COLO829 (cell line): ENCODE data around the gene FIGNL2.

ENCODE experiments used
- DNase-seq: peaks from one replicate; pipeline ENCODE4 v3.0.0; 2012; ENCODE audit warnings: low spot score

FIGNL2 gene, protein sequence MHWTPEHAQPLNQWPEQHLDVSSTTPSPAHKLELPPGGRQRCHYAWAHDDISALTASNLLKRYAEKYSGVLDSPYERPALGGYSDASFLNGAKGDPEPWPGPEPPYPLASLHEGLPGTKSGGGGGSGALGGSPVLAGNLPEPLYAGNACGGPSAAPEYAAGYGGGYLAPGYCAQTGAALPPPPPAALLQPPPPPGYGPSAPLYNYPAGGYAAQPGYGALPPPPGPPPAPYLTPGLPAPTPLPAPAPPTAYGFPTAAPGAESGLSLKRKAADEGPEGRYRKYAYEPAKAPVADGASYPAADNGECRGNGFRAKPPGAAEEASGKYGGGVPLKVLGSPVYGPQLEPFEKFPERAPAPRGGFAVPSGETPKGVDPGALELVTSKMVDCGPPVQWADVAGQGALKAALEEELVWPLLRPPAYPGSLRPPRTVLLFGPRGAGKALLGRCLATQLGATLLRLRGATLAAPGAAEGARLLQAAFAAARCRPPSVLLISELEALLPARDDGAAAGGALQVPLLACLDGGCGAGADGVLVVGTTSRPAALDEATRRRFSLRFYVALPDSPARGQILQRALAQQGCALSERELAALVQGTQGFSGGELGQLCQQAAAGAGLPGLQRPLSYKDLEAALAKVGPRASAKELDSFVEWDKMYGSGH

DNA sequence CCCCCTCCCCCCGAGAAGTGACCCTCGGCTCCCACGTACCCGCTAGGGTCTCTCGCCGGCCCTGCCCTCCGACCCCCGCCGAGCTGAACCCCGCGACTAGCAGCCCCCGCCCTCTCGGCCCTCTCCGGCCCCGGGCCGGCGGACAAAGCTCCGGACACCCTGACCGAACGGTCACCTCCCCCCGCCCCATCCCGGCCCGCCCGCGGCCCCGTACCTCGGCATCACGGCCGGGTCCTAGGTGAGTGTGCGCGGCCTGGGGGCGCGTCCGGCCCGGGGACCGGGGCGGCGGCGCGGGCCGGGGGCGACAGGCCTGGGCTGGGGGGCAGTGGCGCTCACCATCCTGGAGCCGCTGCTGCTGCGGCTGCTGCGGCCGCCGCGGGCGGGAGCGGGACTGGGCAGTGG lies at the start of gene FIGNL2:
Gene FIGNL2, minus strand, starts transcription at position 393 of the 402 bp plus-strand sequence. CDS start 26,305 bp downstream, outside the sequence.
- no peak for DNase-seq

DNA sequence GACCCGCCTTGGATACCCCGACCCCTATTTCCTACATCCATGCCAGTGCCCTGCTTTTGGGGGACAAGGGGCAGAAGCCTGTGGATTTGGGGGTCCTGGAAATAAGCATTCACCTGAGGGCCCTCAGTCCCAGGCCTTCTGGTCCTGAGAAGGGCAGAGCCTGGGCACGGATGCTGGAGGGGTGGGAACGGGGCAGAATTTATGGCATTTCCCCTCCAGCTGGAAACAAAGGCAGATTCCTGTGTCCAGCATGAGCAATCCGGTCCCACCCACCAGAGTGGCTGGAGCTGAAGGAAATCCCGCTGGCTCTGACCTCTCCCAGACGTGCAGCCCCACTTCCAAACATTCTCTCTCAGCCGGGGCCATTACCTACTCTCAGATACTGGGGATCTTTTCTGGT lies 48.7 kb upstream of the FIGNL2 start:
- DNase-seq, result no peak

DNA sequence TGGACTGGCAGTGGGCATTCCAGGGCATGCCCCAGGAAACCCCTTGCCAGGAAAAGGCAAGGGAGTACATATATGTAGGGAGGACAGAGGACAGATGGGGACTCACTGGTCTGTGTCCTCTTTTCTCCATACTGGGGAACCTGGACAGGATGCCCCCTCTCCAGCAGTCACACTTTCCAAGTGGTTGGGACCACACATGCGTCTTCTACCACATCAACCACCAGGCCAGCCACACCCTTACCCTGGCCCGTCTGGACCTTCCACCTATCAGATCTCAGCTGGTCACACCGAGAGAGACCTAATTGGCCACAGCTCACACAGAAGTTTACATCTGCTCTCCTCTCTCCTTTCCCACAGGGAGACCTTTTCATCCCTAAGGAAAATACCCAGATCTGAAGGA lies 47.7 kb upstream of the FIGNL2 start:
- no peak for DNase-seq

DNA sequence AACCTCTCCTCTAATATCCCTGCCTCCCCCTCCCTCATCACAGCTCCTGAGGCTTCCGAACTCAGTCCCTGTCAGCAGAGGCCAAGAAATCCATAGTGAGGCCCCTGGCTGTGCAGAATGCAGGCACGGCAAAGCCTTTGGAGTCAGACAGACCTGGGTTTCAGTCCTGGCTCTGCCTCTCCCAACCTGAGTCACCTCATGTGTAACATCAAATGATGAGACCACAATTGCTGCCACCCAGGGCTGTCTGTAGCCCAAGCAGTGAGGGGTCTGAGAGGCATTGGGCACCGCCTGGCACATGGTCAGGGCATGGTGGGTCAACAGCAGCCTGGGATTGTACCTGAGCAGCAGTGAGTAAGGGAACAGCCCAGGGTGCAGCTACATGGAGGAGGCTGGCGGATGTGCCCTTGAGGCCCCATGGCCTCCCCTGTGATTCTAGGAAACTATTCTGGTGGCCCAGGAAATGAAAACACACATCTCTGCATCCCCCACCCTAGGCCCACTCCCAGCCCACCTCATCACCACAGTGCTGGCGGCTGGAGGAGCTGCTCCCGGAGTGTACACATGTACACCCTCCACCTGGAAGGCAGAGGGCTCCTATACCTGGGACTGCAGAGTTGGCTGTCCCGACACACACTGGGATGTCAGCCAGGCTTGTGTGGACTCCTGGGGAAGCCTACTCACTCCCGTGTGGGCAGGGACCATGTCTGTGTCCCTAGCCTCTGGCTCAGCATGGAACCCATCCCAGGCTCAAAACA lies 47.0 kb upstream of the FIGNL2 start:
- DNase-seq, result no peak

DNA sequence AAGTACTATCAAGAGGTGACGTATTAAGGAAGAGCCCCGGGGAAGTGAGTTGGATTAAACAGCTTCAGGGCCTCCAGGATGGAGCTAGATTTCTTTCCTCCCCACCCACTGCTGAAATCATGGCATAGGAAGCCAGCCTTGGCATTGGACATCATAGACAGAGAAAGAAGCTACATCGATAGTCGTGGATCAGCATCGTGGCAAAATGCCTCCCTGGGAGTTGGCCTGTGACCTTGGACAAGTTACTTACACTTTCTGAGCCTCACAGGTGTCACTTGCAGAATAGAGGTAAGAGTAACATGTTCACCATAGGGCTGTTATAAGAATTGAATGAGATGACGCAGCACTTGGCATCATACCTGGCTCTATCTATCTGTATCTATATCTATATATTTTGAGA lies 45.3 kb upstream of the FIGNL2 start:
- DNase-seq, result no peak

DNA sequence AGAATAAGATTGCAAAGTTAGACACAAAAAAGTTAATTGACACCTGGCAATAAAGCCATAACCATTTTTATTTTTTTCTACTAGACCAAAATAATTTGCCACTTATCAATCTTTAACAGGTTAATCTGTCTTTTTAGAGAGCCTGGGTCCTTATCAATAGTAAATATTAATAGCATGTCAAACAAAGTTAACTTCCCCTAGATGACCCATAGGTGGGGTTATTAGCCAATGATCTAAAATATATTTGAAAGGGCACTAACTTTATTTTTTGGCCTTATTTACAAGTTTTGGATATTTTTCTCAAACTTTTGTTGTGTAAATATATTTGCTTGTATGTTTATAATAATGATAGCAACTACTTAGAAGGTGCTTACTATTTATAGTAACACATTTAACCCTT lies 43.3 kb upstream of the FIGNL2 start:
- no peak for DNase-seq

DNA sequence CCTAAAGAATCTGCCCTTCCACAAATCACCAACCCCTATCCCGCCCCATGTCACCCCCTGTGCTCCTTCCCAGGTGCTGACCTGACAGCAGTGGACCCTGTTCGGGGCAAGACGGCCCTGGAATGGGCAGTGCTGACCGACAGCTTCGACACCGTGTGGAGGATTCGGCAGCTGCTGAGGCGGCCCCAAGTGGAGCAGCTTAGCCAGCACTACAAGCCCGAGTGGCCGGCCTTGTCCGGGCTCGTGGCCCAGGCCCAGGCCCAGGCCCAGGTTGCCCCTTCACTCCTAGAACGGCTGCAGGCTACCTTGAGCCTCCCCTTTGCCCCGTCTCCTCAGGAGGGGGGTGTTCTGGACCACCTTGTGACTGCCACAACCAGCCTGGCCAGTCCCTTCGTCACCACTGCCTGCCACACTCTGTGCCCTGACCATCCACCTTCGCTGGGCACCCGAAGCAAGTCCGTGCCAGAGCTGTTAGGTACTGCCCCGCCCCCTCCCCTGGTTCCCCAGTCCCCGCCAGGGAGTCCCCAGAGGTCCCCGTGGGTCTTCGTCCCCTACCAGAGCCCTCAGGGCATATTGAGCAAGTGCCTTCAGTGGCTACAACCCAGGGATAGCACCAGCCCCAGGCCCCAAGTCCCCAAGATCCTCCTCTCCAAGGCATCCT lies 42.1 kb upstream of the FIGNL2 start:
- DNase-seq, result no peak

DNA sequence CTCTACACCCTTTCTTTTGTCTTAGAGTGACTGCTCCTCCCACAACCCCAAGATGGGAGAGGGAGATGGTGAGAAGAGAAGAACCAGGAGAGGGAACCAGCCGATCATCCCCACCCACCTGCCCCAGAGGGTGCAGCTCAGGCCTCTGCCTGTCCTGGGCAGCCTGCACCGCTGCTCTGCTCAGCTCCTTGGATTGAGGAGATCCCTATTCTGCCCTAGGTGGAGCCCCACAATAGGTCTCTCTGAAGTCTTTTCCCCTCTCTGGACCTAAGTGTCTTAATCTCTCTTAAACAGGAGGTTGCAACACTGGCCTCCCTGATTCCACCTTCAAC lies 41.6 kb upstream of the FIGNL2 start:
- no peak for DNase-seq

DNA sequence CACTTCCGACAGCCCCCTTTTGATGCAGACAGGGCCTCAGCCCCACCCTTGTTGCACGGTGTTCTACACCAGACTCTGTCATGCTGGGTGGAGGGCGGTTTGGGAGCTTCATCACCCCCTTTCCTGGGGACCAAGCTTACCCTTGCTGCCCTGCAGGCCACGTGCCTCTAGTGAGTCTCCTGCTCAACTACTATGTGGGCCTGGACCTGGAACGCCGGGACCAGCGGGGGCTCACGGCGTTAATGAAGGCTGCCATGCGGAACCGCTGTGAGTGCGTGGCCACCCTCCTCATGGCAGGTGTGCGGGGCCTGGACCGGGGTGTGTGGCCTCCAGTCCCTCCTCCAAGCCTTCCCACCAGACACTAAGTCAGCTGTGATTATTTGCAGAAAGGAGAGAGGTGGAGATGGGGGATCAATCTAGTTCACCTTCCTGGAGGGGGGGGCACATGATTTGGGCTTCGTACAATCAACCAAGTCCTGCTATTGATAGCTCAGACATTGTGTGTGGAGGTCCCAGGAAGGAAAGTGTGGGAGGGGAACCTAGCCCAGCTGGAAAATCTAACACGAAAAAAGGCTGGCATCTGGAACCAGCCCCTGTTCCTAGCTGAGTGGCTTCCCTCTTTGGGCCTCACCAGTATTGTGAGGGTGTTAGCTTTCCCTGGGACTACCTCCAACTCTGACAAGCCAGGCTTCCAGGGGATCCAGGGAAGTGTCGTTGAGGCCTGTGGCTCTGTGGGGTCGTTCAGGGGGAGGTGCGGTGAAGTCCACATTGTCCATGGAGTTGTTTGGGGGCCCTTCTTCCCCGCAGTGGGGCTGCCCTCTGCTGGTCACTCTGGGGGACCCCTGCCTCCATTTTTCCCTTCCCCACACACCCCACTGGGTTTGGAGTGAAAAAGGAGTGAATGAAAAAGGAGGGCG lies 41.0 kb upstream of the FIGNL2 start:
- no peak for DNase-seq

DNA sequence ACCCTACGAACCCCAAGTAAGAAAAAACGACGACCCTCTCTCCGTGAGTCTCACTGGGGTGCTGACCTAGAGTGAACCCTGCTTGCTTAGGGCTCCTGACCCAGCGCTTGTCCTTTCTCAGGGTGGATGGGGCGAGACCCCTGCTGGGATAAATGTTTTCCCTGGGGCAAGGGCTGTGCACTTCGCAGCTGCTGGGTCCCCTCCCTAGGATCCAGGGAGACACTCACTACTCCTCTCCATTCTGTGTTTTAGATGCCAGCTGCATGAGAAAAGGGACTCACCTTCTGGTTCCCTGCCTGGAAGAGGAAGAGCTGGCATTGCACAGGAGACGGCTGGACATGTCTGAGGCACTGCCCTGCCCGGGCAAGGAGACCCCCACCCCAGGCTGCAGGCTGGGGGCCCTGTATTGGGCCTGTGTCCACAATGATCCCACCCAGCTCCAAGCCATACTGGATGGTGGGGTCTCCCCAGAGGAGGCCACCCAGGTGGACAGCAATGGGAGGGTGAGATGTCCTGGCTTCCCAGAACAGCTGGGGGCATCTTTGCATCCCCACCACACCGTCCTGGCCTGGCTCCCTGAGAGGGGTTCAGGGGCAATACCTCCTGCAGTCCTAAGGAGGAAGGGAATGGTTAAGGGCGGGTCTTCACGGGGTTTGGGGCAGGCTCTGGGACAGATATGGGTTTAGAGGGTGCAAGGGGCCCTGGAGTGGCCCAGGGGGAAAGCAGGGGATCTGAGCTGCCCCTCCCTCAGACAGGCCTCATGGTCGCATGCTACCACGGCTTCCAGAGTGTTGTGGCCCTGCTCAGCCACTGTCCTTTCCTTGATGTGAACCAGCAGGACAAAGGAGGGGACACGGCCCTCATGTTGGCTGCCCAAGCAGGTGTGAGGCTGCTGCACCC lies 40.0 kb upstream of the FIGNL2 start:
- DNase-seq, result no peak

DNA sequence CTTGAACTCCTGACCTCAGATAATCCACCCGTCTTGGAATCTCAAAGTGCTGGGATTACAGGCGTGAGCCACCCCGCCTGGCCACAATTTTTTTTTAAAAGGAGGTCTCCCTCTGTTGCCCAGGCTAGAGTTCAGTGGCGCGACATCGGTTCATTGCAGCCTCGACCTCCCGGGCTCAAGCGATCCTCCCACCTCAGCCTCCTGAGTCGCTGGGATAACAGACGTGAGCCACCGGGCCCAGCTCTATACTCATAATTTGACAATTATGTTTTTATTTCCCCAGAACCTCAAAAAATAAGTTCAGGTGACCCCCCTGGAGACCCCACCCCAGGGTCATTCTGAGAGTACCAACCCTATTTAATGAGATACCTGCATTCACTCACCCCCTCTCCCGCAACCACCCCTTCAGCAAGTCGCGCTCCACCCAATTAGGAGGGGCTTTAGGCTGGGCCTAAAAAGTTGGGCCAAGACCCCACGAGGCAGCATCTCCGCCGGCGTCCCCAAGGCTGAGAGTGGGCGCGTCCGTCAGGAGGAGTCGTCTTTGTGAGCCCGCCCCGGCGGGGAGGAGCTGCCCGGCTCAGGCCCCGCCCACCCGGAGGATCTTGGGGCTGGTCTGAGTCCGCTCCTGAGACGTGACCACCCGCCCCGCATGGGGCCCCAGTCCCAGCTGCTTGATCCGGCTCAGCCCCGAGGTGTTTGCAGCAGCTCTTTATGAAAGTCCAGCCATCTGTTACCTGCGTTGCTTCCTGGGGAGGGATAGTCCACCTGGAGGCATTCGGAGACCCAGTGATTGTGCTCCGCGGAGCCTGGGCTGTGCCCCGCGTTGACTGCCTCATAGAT lies 39.2 kb upstream of the FIGNL2 start, which contains the start of gene ANKRD33:
Gene ANKRD33, plus strand, starts transcription at position 628 of the 840 bp plus-strand sequence. Its CDS starts 84 bp downstream, at position 712.
- DNase-seq, result no peak

DNA sequence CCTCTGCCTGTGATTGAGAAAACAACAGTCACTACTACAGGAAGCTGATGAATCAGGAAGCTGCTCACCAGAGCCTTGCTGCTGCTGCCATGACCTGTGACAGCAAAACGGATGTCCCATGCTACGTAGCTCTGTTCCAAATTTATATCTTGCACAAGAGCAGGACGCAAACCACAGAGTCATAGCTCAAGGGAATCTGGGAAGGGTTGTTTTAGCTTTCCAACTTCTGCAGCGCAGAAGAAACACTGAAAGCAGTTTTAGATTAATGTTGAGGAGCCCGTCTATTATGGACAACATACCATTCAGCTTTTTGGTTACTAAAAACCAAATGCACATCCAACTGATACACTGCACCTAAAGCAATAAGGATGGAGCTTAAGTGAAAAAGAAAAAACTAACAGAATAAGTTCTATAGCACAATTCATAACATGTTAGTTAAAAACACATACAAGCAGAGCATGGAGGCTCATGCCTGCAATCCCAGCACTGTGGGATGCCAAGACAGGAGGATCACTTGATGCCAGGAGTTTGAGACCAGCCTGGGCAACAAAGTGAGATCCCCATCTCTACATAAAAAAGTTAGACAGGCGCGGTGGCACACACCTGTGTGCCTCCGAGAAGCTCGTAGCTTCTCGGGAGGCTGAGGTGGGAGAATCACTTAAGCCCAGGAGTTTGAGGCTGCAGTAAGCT lies 37.6 kb upstream of the FIGNL2 start:
- DNase-seq, result peak; percentile 82

DNA sequence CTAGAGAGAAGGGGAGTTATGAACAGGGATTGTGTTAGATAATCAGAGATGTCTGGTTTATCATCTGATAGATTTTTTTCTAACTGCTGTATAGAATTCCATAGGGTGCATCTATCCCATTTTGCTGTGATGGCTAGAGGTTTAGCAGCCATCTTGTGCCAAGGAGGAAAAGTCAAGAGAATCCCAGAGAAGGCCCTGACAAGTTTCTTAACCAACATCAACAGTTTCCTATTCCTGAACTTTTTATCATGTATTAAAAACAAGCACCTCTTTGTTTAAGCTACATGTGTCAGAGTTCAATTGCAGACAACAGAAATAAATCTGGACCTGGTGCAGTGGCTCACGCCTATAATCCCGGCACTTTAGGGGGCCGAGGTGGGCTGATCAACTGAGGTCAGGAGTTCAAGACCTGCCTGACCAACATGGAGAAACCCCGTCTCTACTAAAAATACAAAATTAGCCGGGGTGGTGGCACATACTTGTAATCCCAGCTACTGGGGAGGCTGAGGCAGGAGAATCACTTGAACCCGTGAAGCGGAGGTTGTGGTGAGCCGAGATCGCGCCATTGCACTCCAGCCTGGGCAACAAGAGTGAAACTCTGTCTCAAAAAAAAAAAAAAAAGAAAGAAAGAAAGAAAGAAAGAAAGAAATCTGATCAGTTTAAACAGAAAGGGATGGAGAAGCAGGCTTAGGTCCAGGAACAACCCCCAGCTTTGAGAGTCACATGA lies 36.9 kb upstream of the FIGNL2 start:
- peak; percentile 54 for DNase-seq

DNA sequence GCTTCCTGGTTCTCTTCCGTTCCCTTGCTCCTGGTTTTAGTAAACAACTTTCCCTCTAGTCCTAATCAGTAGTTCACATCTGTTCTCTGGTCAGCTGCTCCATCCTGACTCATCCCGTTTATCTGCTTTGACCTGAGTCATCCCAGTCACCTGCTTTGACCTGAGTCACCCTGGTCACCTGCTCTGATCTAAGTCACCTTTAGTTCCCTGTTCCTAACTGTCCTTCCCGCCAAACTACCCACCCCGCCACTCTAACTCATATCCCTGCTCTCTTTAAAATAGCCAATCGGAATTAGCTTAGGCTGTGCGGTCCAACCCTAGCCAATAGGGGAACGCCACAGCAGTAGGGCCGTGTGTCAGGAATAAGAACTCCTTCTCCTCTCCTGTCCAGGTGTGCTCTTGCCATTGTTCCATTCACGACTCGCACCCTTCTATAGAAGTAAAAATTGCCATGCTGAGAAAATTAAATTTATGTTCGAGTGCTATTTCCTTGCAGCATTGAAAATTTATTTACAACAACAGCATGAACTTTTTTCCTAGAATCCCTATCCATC lies 36.2 kb upstream of the FIGNL2 start:
- DNase-seq, result no peak

DNA sequence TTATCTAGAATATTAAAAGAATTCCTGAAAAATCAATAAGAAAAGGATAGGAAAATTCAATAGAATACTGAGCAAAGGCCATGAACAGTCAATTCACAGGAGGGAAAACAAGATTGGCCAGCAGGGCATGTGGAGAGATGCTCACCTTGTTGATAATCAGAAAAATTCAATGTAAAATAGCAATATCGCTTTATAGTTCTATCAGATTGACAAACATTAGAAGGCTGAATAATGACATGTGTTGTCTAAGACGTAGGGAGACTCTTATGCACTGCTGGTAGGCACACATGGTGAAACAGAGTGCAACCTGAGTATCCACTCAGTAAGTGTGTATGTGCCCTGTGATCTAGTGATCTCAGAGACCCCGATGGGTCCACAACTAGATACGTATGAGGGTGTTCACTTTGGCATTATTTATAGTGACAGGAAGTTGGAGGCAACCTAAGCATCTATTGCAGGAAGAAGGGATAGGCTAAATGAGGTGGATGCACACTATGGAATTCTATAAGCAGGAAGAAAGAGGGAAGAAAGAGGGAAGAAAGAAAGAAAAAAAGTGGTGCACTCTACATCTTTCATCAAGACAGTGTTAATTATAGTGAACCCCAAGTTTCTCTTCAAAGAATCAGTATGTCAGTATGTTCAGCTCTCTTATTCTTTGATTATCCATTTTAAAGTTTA lies 35.6 kb upstream of the FIGNL2 start:
- DNase-seq, result no peak

DNA sequence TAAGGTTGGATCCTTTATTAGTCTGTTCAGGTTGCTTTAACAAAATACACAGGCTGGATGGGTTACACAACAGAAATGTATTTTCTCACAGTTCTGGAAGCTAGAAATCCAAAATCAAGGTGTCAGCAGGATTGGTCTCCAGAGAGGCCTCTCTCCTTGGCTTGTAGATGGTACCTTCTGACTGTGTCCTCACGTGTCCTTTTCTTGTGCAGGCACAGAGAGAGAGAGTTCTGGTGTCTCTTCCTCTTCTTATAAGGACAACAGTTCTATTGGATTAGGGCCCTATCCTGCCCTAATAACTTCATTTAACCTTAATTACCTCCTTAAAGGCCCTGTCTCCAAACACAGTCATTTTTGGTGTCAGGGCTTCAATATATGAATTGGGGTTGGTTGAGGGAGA lies 34.8 kb upstream of the FIGNL2 start:
- DNase-seq, result no peak

DNA sequence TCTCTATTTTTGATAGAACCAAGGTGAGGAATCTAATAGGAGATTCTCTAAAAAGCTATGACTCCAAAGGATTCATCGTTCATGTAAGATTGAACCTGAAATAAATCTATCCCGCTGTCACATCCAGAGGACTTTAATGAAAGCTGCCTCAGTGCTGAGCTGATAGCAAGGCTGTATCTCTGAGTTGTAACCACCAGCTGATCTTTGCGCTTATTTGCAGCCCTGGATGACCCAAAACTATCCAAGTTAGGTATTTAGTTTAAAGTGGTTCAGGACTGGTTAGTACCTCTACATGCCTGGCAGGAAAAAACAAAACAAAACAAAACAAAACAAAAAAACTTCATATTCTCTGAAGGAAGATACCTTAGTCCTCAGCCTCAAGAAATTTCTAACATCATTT lies 30.6 kb upstream of the FIGNL2 start:
- no peak for DNase-seq
